Measurements from ENCODE around the gene GSG1.

Gene GSG1

DNA sequence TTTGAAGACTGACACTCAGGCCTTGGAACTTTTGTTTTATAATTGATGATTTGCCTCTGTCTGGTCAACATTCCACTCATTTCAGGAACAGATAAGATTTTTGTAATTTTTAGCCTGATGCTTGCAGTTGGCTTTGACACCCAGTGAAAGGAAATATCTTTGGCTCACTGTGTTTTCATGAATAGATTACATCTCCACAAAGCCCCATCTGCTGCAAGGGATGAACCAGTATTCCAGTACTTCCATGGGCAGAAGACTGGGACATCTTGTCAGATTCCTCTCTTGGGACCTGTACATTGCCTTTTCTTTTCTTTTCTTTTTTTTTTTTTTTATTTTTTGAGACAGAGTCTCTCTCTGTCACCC lies 28.4 kb downstream of the GSG1 start:
- H3K9me3 ChIP-seq = no peaks in the 10 kb centered on the region
- no peaks in the 10 kb centered on the region; the same call in 1 of the 2 replicates for H3K36me3 ChIP-seq
- H3K4me1 ChIP-seq = no peaks in the 10 kb centered on the region
- TF ChIP-seq, protein P1, sequence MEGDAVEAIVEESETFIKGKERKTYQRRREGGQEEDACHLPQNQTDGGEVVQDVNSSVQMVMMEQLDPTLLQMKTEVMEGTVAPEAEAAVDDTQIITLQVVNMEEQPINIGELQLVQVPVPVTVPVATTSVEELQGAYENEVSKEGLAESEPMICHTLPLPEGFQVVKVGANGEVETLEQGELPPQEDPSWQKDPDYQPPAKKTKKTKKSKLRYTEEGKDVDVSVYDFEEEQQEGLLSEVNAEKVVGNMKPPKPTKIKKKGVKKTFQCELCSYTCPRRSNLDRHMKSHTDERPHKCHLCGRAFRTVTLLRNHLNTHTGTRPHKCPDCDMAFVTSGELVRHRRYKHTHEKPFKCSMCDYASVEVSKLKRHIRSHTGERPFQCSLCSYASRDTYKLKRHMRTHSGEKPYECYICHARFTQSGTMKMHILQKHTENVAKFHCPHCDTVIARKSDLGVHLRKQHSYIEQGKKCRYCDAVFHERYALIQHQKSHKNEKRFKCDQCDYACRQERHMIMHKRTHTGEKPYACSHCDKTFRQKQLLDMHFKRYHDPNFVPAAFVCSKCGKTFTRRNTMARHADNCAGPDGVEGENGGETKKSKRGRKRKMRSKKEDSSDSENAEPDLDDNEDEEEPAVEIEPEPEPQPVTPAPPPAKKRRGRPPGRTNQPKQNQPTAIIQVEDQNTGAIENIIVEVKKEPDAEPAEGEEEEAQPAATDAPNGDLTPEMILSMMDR (IDR thresholded peaks at IDR 0.05; ENCODE audit: low read depth, low read length) = no peak
- no peak for DNase-seq
- H3K4me3 ChIP-seq (ENCODE audit: low read depth, low read length) = no peak overlapping the region
- no peaks in the 10 kb centered on the region for H3K27me3 ChIP-seq

DNA sequence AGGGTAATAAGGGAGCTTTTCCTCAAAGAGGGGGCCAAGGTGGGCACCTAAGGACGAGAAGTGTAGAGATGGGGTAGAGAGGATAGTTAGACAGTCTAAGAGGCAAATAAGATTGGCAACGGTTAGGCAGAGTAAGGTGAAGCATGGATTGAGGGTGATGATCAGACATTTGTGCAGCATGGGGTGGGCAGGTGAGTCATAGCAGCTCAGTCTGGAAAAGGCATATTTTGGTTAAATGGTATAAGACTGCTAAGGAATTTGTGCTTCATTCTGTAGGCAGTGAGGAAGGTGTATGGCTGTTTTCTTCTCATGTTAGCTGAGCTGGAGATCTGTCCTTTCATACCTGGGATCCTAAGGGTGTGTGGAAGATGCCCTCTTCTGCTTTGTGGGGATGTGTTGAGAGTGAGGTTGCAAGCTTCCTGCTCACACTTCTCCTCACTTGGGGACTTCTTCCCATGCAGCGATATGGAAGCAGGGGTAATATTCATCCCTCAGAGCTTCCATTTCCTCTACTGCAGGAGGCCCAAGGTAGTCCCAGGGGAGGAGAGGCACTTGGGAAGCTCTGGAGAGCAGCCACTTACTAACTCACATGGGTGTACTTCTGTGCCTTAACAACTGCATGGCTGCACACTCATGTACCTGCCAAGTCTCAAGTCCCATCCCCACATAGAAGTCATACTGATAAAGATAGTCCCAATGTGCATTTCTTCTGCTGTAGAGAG lies 28.9 kb downstream of the GSG1 start:
- H3K36me3 ChIP-seq = no peaks in the 10 kb centered on the region; the same call in 1 of the 2 replicates
- DNase-seq = no peak

DNA sequence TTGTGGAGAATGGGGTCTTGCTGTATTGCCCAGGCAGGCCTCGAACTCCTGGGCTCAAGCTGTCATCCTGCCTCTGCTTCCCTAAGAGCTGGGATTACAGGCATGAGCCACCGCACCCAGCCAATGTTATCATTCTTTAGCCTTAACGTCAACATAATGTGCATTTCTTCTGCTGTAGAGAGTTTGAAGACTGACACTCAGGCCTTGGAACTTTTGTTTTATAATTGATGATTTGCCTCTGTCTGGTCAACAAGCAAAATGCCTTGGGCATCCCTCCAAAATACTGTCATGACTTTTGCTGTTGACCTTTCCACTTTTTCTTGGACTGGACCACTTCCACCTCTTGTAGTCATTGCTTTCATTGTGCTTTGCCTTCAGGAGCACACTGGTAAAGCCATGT lies 30.3 kb downstream of the GSG1 start:
- TF ChIP-seq, protein P1 (IDR thresholded peaks at IDR 0.05; ENCODE audit: low read depth, low read length) = no peak
- Histone ChIP-seq H3K9me3 (no peaks in the 10 kb centered on the region), H3K4me3 (ENCODE audit: low read depth, low read length) (no peak overlapping the region), H3K36me3 (no peaks in the 10 kb centered on the region; the same call in none of the 2 replicates), H3K4me1 (no peaks in the 10 kb centered on the region), H3K27me3 (no peaks in the 10 kb centered on the region)
- no peak for DNase-seq

More for the DNA sequence above, 28.9 kb downstream of the GSG1 start:
- TF ChIP-seq, protein P1 (IDR thresholded peaks at IDR 0.05; ENCODE audit: low read depth, low read length) = no peak
- H3K27me3 ChIP-seq = no peaks in the 10 kb centered on the region
- H3K4me1 ChIP-seq = no peaks in the 10 kb centered on the region
- H3K9me3 ChIP-seq = no peaks in the 10 kb centered on the region
- no peak overlapping the region for H3K4me3 ChIP-seq (ENCODE audit: low read depth, low read length)

DNA sequence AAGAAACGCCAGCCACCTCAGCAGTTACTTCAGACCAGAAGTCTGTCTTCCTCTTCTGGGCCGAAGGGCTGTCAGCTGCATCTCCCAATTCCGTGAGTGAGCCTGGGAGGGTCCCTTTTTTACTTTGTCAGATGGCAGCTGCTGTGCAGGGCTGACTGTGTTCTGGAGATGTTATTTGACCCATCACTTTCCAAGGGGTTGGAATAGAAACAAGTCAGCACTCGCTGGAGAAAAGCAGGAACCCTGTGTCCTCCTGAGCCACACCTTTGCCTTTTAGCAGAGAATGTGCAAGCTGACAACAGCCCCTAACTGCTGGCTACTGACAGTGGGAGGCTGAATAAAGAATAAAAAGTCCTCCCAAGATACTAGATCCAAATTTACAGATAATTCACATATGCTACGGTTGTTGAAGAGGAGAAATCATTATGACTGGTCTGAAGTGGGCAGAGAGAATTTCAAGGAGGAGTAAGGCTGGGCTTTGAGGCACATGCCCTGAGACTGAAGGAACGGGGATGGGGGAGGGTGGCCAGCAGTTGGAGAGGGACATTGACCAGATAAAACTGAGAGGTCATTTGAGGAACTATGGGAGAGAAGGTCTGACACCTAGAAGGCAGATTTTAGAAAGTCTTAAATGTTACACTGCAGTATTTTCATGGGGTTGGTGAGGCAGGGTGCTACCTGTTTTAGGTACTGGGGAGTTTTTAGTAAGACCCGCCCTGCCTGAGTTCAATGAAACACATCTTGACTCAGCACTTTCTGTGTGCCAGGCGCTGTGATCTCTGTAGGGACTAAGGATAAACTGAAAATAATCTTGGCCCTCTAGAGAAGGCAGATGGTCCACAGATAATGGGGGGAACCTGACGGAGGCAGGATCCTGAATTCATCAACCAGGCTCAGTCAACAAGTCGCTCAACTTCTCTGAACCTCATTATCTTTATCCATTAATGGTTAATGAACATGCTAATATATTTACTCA lies 31.9 kb downstream of the GSG1 start:
- Histone ChIP-seq H3K27me3 (no peaks in the 10 kb centered on the region), H3K9me3 (no peaks in the 10 kb centered on the region), H3K4me3 (ENCODE audit: low read depth, low read length) (no peak overlapping the region), H3K4me1 (no peaks in the 10 kb centered on the region), H3K36me3 (no peaks in the 10 kb centered on the region; the same call in none of the 2 replicates)
- DNase-seq = no peak
- TF ChIP-seq, protein P1 (IDR thresholded peaks at IDR 0.05; ENCODE audit: low read depth, low read length) = no peak

DNA sequence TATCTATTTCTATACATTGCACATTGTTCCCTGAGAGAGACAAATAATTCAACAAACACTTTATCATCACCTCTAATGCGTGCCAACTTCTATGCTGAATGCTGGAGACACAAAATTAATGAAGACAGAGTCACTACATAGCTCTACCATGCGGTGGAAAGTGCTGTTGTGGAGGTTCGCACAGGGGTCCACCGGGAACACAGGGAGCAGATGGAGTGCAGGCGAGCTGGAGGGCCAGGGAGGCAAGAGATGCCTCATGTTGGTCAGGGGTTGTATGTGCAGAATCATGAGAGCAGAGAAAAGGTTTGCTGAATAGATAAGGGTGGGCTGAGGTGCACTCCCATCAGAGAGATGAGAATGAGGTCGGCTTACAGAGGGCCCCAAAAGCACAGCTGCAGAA lies 34.1 kb downstream of the GSG1 start:
- Histone ChIP-seq H3K27me3 (no peaks in the 10 kb centered on the region), H3K4me3 (ENCODE audit: low read depth, low read length) (no peak overlapping the region), H3K36me3 (no peaks in the 10 kb centered on the region; the same call in none of the 2 replicates), H3K9me3 (no peaks in the 10 kb centered on the region), H3K4me1 (no peaks in the 10 kb centered on the region)
- no peak for DNase-seq
- TF ChIP-seq, protein P1 (IDR thresholded peaks at IDR 0.05; ENCODE audit: low read depth, low read length) = no peak
